Neural progenitor cell (in vitro differentiated cells): ENCODE data around the gene ANTXR1. TPM values are rescaled to one million over a fixed set of nuclear protein-coding genes. Genes with fewer than 3 reads are reported as not detected.

Source experiments
- DNase-seq: peaks from one replicate; pipeline ENCODE4 v3.0.0-alpha.2; 2016; ENCODE audit warnings: low spot score
- H2AFZ ChIP-seq: fragments of 200-600 bp; sonication (generic); replicated peaks from 2 replicates; pipeline ENCODE4 v1.6.1; 2016; ENCODE audit warnings: antibody characterized with exemption
- H3F3A ChIP-seq: fragments of 200-600 bp; sonication (generic); 2 replicates; pipeline ENCODE4 v1.6.1; 2016; ENCODE audit warnings: antibody characterized with exemption, low read depth
- H3K27ac ChIP-seq: fragments of 200-600 bp; sonication (generic); 2 replicates; pipeline ENCODE4 v1.5.1; 2016; ENCODE audit warnings: mild to moderate bottlenecking
- H3K27me3 ChIP-seq: fragments of 200-600 bp; sonication (generic); 2 replicates; pipeline ENCODE4 v1.6.1; 2016; ENCODE audit warnings: mild to moderate bottlenecking, moderate library complexity
- H3K36me3 ChIP-seq: fragments of 200-600 bp; sonication (generic); 2 replicates; pipeline ENCODE4 v1.5.1; 2016
- H3K4me1 ChIP-seq: fragments of 200-600 bp; sonication (generic); 2 replicates; pipeline ENCODE4 v1.6.1; 2016; ENCODE audit warnings: mixed run types
- H3K4me2 ChIP-seq: fragments of 200-600 bp; sonication (generic); 2 replicates; pipeline ENCODE4 v1.6.1; 2016
- H3K4me3 ChIP-seq: fragments of 200-600 bp; sonication (generic); 2 replicates; pipeline ENCODE4 v1.5.1; 2016
- H3K79me2 ChIP-seq: fragments of 200-600 bp; sonication (generic); 2 replicates; pipeline ENCODE4 v1.6.1; 2016; ENCODE audit warnings: low read depth
- H3K9ac ChIP-seq: fragments of 200-600 bp; sonication (generic); 2 replicates; pipeline ENCODE4 v1.6.1; 2016
- H3K9me3 ChIP-seq: fragments of 200-600 bp; sonication (generic); 2 replicates; pipeline ENCODE4 v1.5.1; 2016; ENCODE audit warnings: low read depth
- H4K20me1 ChIP-seq: fragments of 200-600 bp; sonication (generic); 2 replicates; pipeline ENCODE4 v1.6.1; 2016; ENCODE audit warnings: low read depth
- H3K27ac Mint-ChIP-seq: 3 replicates; pipeline ENCODE4 v1.8.0; 2021; ENCODE audit warnings: mixed read lengths
- H3K27me3 Mint-ChIP-seq: 2 replicates; pipeline ENCODE4 v1.8.0; 2022; ENCODE audit warnings: low read depth, mild to moderate bottlenecking, inconsistent platforms, moderate library complexity, mixed read lengths; ENCODE audit not compliant: insufficient read depth
- H3K36me3 Mint-ChIP-seq: 3 replicates; pipeline ENCODE4 v1.8.0; 2021; ENCODE audit warnings: mixed read lengths
- H3K4me1 Mint-ChIP-seq: 3 replicates; pipeline ENCODE4 v1.8.0; 2021; ENCODE audit warnings: mixed read lengths
- H3K4me3 Mint-ChIP-seq: 3 replicates; pipeline ENCODE4 v1.8.0; 2021; ENCODE audit warnings: mild to moderate bottlenecking, moderate library complexity, mixed read lengths
- H3K9me3 Mint-ChIP-seq: 3 replicates; pipeline ENCODE4 v1.8.0; 2020; ENCODE audit warnings: mixed read lengths
- EZH2 ChIP-seq: fragments of 200-600 bp; sonication (generic); IDR thresholded peaks from 2 replicates; pipeline ENCODE4 v1.6.1; 2017; ENCODE audit warnings: antibody characterized with exemption, mild to moderate bottlenecking, moderate library complexity
- EZH2phosphoT487 ChIP-seq: fragments of 200-600 bp; sonication (generic); IDR thresholded peaks from 2 replicates; pipeline ENCODE4 v1.6.1; 2017; ENCODE audit warnings: antibody characterized with exemption
- total RNA-seq: library from RNA; depleted of rRNA; stranded (reverse); fragments of >200 nt; gene quantifications from 2 replicates; pipeline ENCODE4 v1.2.3, GENCODE V29; 2015; ENCODE audit warnings: low replicate concordance
- TF ChIP-seq, protein P1 (sequence below): fragments of 200-600 bp; sonication (generic); IDR thresholded peaks from 2 replicates; pipeline ENCODE4 v1.5.1; 2017; ENCODE audit warnings: antibody characterized with exemption, mild to moderate bottlenecking

Gene ANTXR1
- total RNA-seq, 1 donor from 2014 or later = 6.7 TPM

GRCh38 chr2:69026691-69027459 lies 13.9 kb downstream of the ANTXR1 start:
- peaks cover 15% of the 10 kb centered on the region for H3K9me3 Mint-ChIP-seq
- no peak for DNase-seq
- Histone ChIP-seq H3K4me1 (peaks cover 11% of the 10 kb centered on the region), H3K79me2 (no peaks in the 10 kb centered on the region), H3F3A (no peaks in the 10 kb centered on the region), H4K20me1 (no peaks in the 10 kb centered on the region), H3K9me3 (no peaks in the 10 kb centered on the region), H3K36me3 (no peaks in the 10 kb centered on the region), H3K4me3 (no peak overlapping the region), H2AFZ (no peak overlapping the region), H3K9ac (no peak overlapping the region), H3K27ac (no peak overlapping the region), H3K4me2 (no peak overlapping the region), H3K27me3 (no peaks in the 10 kb centered on the region)
- H3K36me3 Mint-ChIP-seq = peaks cover 8% of the 10 kb centered on the region
- peaks cover 17% of the 10 kb centered on the region for H3K4me1 Mint-ChIP-seq
- TF ChIP-seq EZH2phosphoT487 = no peak
- TF ChIP-seq, protein P1, sequence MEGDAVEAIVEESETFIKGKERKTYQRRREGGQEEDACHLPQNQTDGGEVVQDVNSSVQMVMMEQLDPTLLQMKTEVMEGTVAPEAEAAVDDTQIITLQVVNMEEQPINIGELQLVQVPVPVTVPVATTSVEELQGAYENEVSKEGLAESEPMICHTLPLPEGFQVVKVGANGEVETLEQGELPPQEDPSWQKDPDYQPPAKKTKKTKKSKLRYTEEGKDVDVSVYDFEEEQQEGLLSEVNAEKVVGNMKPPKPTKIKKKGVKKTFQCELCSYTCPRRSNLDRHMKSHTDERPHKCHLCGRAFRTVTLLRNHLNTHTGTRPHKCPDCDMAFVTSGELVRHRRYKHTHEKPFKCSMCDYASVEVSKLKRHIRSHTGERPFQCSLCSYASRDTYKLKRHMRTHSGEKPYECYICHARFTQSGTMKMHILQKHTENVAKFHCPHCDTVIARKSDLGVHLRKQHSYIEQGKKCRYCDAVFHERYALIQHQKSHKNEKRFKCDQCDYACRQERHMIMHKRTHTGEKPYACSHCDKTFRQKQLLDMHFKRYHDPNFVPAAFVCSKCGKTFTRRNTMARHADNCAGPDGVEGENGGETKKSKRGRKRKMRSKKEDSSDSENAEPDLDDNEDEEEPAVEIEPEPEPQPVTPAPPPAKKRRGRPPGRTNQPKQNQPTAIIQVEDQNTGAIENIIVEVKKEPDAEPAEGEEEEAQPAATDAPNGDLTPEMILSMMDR = no peak
- TF ChIP-seq EZH2 = no peak
- H3K27me3 Mint-ChIP-seq = peaks cover 2% of the 10 kb centered on the region
- no peak overlapping the region for H3K27ac Mint-ChIP-seq
- H3K4me3 Mint-ChIP-seq = no peak overlapping the region

DNA sequence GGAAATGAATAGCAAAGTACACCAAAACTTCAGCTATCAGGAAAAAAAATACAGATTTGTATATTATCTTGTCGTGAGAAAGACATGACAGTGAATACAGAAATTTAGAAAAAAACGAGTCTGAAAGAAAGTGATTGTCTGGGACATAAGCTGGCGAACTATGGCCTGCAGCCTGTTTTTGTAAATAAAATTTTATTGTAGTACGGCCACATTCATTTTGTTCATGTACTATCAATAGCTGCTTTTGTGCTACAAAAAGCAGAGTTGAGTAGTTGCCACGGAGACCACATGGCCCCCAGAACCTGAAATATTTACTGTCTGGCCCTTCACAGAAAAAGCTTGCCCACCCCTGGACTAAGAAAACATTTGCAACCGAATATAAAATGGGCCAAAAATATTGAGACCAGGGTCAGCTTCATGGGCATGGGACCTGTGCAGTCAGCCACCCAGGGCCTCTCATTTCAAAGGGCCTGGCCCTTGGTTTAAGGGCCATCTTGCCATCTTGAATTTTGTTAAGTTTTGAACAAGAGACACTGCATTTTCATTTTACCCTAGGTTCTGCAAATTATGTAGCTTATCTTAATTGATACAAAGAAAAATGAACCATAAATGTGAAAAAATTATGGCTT lies 17.9 kb downstream of the ANTXR1 start:
- H3F3A ChIP-seq = no peaks in the 10 kb centered on the region
- no peaks in the 10 kb centered on the region for H3K27me3 ChIP-seq
- no peak overlapping the region for H3K9ac ChIP-seq
- H3K36me3 ChIP-seq = no peaks in the 10 kb centered on the region
- no peak overlapping the region for H3K27ac ChIP-seq
- H4K20me1 ChIP-seq = no peaks in the 10 kb centered on the region
- no peaks in the 10 kb centered on the region for H3K79me2 ChIP-seq
- no peak for TF ChIP-seq EZH2
- TF ChIP-seq, protein P1 = no peak
- no peak for TF ChIP-seq EZH2phosphoT487
- peaks cover 31% of the 10 kb centered on the region for H3K4me1 Mint-ChIP-seq
- no peak overlapping the region for H3K4me2 ChIP-seq
- peaks cover 15% of the 10 kb centered on the region for H3K9me3 Mint-ChIP-seq
- H2AFZ ChIP-seq = no peak overlapping the region
- H3K4me3 ChIP-seq = no peak overlapping the region
- H3K9me3 ChIP-seq = no peaks in the 10 kb centered on the region
- no peak overlapping the region for H3K4me3 Mint-ChIP-seq
- H3K4me1 ChIP-seq = peaks cover 17% of the 10 kb centered on the region
- H3K27ac Mint-ChIP-seq = peak overlapping the region; percentile 30
- peaks cover 10% of the 10 kb centered on the region for H3K36me3 Mint-ChIP-seq
- no peak for DNase-seq
- peaks cover 2% of the 10 kb centered on the region for H3K27me3 Mint-ChIP-seq

GRCh38 chr2:69031466-69031865 lies 18.5 kb downstream of the ANTXR1 start:
- H2AFZ ChIP-seq = no peak overlapping the region
- peak overlapping the region; percentile 3 for H3K4me2 ChIP-seq
- H3K36me3 ChIP-seq = no peaks in the 10 kb centered on the region
- H3K4me3 ChIP-seq = no peak overlapping the region
- H3K9ac ChIP-seq = no peak overlapping the region
- H3F3A ChIP-seq = no peaks in the 10 kb centered on the region
- H3K9me3 ChIP-seq = no peaks in the 10 kb centered on the region
- H3K36me3 Mint-ChIP-seq = peaks cover 10% of the 10 kb centered on the region
- DNase-seq = no peak
- H3K27me3 Mint-ChIP-seq = peaks cover 2% of the 10 kb centered on the region
- peaks cover 17% of the 10 kb centered on the region for H3K4me1 ChIP-seq
- peaks cover 14% of the 10 kb centered on the region for H3K9me3 Mint-ChIP-seq
- H3K27me3 ChIP-seq = no peaks in the 10 kb centered on the region
- no peaks in the 10 kb centered on the region for H4K20me1 ChIP-seq
- no peak for TF ChIP-seq EZH2
- TF ChIP-seq EZH2phosphoT487 = no peak
- TF ChIP-seq, protein P1 = no peak
- no peaks in the 10 kb centered on the region for H3K79me2 ChIP-seq
- no peak overlapping the region for H3K4me3 Mint-ChIP-seq
- H3K27ac ChIP-seq = no peak overlapping the region
- peak overlapping the region; percentile 30 for H3K27ac Mint-ChIP-seq
- H3K4me1 Mint-ChIP-seq = peaks cover 31% of the 10 kb centered on the region
